VCaP (cell line): ENCODE measurements around the gene PTPRJ.
"Not testable (repeated sequence)": the region's sequence is repeated elsewhere in the genome, so short reads cannot be mapped to it uniquely, and the experiment has no call there.

Experiments used
- H3K27ac ChIP-seq: fragments of 450-650 bp; 2 replicates; pipeline ENCODE4 v1.5.1; 2017
- CTCF ChIP-seq: fragments of 450-650 bp; conservative IDR thresholded peaks from 2 replicates; pipeline ENCODE4 v1.5.1; 2017; ENCODE audit warnings: mild to moderate bottlenecking, moderate library complexity

The PTPRJ gene

GRCh38 chr11:48184452-48184851 is 204.1 kb downstream of the PTPRJ start:
- no peak overlapping the region for H3K27ac ChIP-seq

DNA sequence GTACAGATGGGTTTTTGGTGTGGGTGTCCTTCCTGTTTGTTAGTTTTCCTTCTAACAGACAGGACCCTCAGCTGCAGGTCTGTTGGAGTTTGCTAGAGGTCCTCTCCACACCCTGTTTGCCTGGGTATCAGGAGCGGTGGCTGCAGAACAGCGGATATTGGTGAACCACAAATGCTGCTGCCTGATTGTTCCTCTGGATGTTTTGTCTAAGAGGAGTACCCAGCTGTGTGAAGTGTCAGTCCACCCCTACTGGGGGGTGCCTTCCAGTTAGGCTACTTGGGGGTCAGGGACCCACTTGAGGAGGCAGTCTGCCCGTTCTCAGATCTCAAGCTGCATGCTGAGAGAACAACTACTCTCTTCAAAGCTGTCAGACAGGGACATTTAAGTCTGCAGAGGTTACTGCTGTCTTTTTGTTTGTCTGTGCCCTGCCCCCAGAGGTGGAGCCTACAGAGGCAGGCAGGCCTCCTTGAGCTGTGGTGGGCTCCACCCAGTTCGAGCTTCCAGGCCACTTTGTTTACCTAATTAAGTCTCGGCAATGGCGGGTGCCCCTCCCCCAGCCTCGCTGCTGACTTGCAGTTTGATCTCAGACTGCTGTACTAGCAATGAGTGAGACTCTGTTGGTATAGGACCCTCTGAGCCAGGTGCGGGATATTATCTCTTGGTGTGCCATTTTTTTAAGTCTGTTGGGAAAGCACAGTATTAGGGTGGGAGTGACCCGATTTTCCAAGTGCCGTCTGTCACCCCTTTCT is 210.7 kb downstream of the PTPRJ start:
- not testable (repeated sequence) for H3K27ac ChIP-seq

More at GRCh38 chr11:48184452-48184851, 204.1 kb downstream of the PTPRJ start:
- peak; percentile 37; the same call in 1 of the 2 replicates for TF ChIP-seq CTCF

DNA sequence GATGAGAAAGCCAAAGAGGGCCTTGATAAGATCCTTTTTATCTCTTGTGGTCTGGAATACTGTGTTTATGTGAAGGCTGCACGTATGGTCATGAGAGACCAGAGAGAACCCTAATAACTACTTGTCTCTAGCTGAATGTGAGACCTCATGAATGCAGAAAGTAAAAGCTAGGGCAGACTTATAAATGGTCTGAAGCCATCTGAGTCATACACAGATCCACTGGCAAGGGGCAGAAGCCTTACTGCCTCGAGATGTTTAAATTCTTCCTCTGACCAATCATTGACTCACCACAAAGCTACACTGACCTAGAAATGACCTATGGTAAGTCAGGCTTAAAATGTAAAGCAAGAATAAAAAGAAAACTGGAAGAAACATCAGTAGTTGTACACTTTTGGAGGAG is 213.5 kb downstream of the PTPRJ start:
- no peak overlapping the region for H3K27ac ChIP-seq
- no peak for TF ChIP-seq CTCF

- H3K27ac ChIP-seq, result no peak overlapping the region
- no peak for TF ChIP-seq CTCF
Measured at GRCh38 chr11:48207881-48208280, 227.5 kb downstream of the PTPRJ start.

GRCh38 chr11:48210052-48210451 is 229.7 kb downstream of the PTPRJ start:
- TF ChIP-seq CTCF, result peak; percentile 47; the same call in 1 of the 2 replicates
- H3K27ac ChIP-seq, result no peak overlapping the region

- H3K27ac ChIP-seq, result no peak within 1 kb of the TSS
- no peak for TF ChIP-seq CTCF
Measured at GRCh38 chr11:48216510-48216909, 236.2 kb downstream of the PTPRJ start, which contains the start of gene OR4B1. OR4B1 (plus strand) TSS chr11:48216810; CDS start chr11:48216810, 0 bp downstream.
